NB4 (cell line): Measurements from ENCODE around the gene C22orf23.

Experiments
- DNase-seq: peaks from one replicate; pipeline ENCODE4 v3.0.0; 2010; ENCODE audit warnings: low read depth
- H3K4me3 ChIP-seq: one replicate; pipeline ENCODE4 v1.5.1; 2011; ENCODE audit warnings: mild to moderate bottlenecking, low read depth, low read length, moderate library complexity
- CTCF ChIP-seq: IDR thresholded peaks from one replicate; pipeline ENCODE4 v1.5.1; 2012; ENCODE audit warnings: low read depth, low read length
- MAX ChIP-seq: IDR thresholded peaks from 2 replicates; pipeline ENCODE4 v1.6.1; 2011; ENCODE audit warnings: low read depth, low read length
- MYC ChIP-seq: IDR thresholded peaks from 2 replicates; pipeline ENCODE4 v1.6.1; 2011; ENCODE audit warnings: low read depth, low read length
- POLR2A ChIP-seq: IDR thresholded peaks from 2 replicates; pipeline ENCODE4 v1.6.1; 2011; ENCODE audit warnings: mild to moderate bottlenecking; ENCODE audit not compliant: insufficient read length; ENCODE audit errors: extremely low read depth

C22orf23 gene

GRCh38 chr22:37911697-37912096 lies 41.7 kb downstream of the C22orf23 start:
- DNase-seq: no peak
- H3K4me3 ChIP-seq: no peak overlapping the region
- TF ChIP-seq CTCF (no peak), MYC (no peak), MAX (no peak), POLR2A (no peak)

DNA sequence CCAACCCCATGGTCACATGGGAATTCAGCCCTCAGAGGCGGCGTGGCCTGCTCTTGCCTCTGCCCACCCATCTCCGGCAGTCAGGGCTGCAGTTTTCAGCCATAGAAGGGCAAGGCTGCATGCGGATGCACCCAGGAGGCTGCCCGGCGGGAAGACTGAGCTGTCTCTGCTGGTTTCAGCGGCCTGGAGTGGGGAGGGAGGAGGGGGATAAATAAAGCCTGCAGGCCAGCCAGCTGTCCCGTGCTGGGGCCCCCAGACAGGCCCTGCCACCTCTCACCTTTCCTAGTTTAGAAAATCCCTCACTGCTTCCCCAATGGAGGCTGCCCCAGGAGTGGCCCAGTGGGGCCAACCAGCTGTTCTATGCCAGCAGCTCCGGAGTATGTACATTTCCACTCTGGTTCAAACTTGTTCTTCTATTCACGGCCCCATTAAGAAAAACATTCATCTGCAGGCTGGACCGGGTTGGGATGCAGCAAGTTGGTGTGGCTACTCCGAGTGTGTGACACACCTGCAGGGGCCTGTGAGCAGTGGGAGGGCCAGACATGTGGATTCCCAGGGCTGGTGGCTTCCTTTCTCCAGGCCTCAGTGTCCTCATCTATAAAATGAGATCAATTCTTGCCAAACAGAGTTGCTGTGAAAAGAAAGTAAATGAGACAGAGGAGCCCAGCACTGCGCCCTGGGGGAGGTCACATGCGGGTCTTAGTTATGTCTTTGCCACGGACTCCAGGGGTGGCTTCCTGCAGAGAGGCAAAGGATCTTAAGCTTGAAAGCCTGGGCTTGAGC lies 42.3 kb downstream of the C22orf23 start:
- H3K4me3 ChIP-seq: no peak overlapping the region
- no peak for DNase-seq
- TF ChIP-seq MYC (no peak), POLR2A (no peak), MAX (no peak), CTCF (no peak)

DNA sequence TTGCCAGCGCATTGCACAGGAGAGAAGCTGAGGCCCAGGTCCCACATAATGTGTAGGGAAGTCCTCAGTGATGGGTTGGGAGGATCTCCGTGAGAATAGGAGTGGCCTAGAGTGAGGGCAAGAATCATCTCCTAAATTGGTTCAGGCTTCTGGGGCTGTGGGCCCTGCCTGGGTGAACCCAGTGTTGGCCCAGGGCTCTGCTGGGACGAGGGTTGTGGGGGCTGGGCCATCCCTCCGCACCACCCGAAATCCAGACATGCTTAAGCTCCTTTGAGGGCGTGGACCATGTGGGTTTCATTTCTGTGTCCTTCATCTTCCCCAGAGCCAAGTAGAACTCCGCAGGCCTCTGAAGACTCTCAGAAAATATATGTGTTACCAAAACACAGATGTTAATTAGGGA lies 43.6 kb downstream of the C22orf23 start:
- TF ChIP-seq POLR2A (no peak), MAX (no peak), CTCF (no peak), MYC (no peak)
- no peak overlapping the region for H3K4me3 ChIP-seq
- DNase-seq: no peak

GRCh38 chr22:37907036-37907954 lies 46.1 kb downstream of the C22orf23 start:
- TF ChIP-seq MAX (no peak), POLR2A (no peak), MYC (no peak), CTCF (no peak)
- no peak for DNase-seq

DNA sequence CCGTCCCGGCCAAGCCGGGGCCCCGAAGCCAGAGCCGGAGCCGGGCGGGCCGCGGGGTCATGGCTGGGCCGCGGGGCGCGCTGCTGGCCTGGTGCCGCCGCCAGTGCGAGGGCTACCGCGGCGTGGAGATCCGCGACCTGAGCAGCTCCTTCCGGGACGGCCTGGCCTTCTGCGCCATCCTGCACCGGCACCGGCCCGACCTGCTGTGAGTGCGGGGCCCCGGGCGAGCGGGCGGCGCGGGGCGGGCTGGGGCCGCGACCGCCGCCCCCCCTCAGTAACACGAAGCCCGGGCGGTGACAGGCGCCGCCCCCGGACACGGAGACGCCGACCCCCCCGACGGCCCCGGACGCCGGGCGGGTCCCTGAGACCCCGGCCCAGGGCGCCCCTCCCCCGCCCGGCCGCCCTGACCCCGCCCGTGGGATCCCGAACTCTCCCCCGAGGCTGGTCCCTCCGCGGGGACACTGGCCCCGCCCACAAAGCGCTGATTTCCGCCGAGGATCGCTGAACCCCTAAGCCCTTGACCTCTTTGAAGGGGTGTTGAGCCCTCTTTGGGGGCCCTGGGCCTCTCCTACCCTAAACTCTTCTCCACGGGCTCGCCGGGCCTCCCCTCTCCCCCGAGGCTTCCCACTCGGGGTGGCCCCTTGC lies 46.9 kb downstream of the C22orf23 start:
- TF ChIP-seq MYC: no peak
- no peak for TF ChIP-seq CTCF
- no peak for TF ChIP-seq MAX
- DNase-seq: peak; percentile 32
- H3K4me3 ChIP-seq: peak overlapping the region; percentile 36

More at GRCh38 chr22:37907036-37907954, 46.1 kb downstream of the C22orf23 start:
- H3K4me3 ChIP-seq: peak overlapping the region; percentile 36
